HepG2 (cell line): Measurements from ENCODE around the gene CELA2B. TPM values are rescaled to one million over a fixed set of nuclear protein-coding genes. Genes with fewer than 3 reads are reported as not detected.
A peak's percentile ranks its signal among the peaks of the same experiment; 100 is the strongest.

Experiments used
- ATAC-seq: fragments of 200-7000 bp; cut with Tn5 transposase; 3 replicates; pipeline ENCODE4 v1.9.1; 2020; ENCODE audit warnings: mild to moderate bottlenecking, moderate library complexity
- BruUV-seq: library from RNA; stranded (reverse); fragments of 400-500 nt; replicated peaks from 2 replicates; lab custom pipeline; 2021; lab: Mats Ljungman, UMichigan
- CTCF ChIA-PET: fragments of 300-600 bp; formaldehyde crosslinking; extraction: SDS; loops from one replicate; lab custom pipeline; 2021; ENCODE audit warnings: low total read pairs, inconsistent platforms, low intra/inter-chr PET ratio; lab: Yijun Ruan, JAX
- POLR2A ChIA-PET: fragments of 350-600 bp; sonication (Branson Sonifier 250); formaldehyde crosslinking; loops from one replicate; lab custom pipeline; 2020; ENCODE audit warnings: antibody characterized with exemption, inconsistent platforms; lab: Yijun Ruan, JAX
- DNase-seq: peaks from one replicate; pipeline ENCODE4 v3.0.0-alpha.2; 2015; ENCODE audit warnings: low spot score
- FAIRE-seq: peaks from 3 replicates; lab custom pipeline; 2011; peaks lifted over from hg19 to GRCh38; lab: Jason Lieb, UNC
- H2AFZ ChIP-seq: one replicate; pipeline ENCODE4 v1.6.1; 2011; ENCODE audit warnings: low read length, inconsistent platforms
- H3K27ac ChIP-seq: fragments of 300-600 bp; 3 replicates; pipeline ENCODE4 v1.8.0; 2011; ENCODE audit warnings: mixed run types, mild to moderate bottlenecking, mixed read lengths, low read length, inconsistent platforms; ENCODE audit not compliant: insufficient read depth; ENCODE audit errors: extremely low read length
- H3K27me3 ChIP-seq, 2 experiments: fragments of 200-600 bp in 1 of 2; 2 replicates in 1 of 2; 3 replicates in 1 of 2; pipeline versions ENCODE4 v1.6.0 to v1.8.0; 2011; ENCODE audit warnings: low read length in 2 of 2, mild to moderate bottlenecking in 2 of 2, moderate library complexity in 2 of 2, inconsistent platforms in 1 of 2; ENCODE audit not compliant: insufficient read depth in 2 of 2, control insufficient read depth in 1 of 2
- H3K36me3 ChIP-seq, 2 experiments: fragments of 200-600 bp in 1 of 2; replicated peaks in 1 of 2; 2 replicates in 1 of 2; 3 replicates in 1 of 2; pipeline versions ENCODE4 v1.5.1 to v1.8.0; 2011; ENCODE audit warnings: low read length in 2 of 2, inconsistent platforms in 1 of 2; ENCODE audit not compliant: insufficient read depth in 2 of 2, control insufficient read depth in 1 of 2
- H3K4me1 ChIP-seq: 2 replicates; pipeline ENCODE4 v1.5.1; 2012; ENCODE audit warnings: low read length, inconsistent platforms; ENCODE audit not compliant: insufficient read depth
- H3K4me2 ChIP-seq: 2 replicates; pipeline ENCODE4 v1.6.0; 2011; ENCODE audit warnings: low read depth, low read length, inconsistent platforms
- H3K4me3 ChIP-seq, 3 experiments: fragments of 200-600 bp in 1 of 3; sonication (generic), shearing (Covaris generic) in 1 of 3; replicated peaks in 1 of 3; 2 replicates each; pipeline ENCODE4 v1.5.1; 2011 to 2016; ENCODE audit warnings: low read length in 3 of 3, inconsistent platforms in 2 of 3, low read depth in 2 of 3, mild to moderate bottlenecking in 2 of 3, control low read depth in 1 of 3, mixed read lengths in 1 of 3; ENCODE audit not compliant: insufficient read depth in 1 of 3
- H3K79me2 ChIP-seq: one replicate; pipeline ENCODE4 v1.6.1; 2011; ENCODE audit warnings: low read length, inconsistent platforms; ENCODE audit not compliant: insufficient read depth
- H3K9ac ChIP-seq: 2 replicates; pipeline ENCODE4 v1.6.0; 2011; ENCODE audit warnings: mild to moderate bottlenecking, low read depth, low read length, inconsistent platforms; ENCODE audit not compliant: insufficient read depth
- H3K9me3 ChIP-seq: 2 replicates; pipeline ENCODE4 v1.5.1; 2012; ENCODE audit warnings: mild to moderate bottlenecking, low read length
- H4K20me1 ChIP-seq: 2 replicates; pipeline ENCODE4 v1.6.0; 2011; ENCODE audit warnings: inconsistent platforms, mild to moderate bottlenecking, low read length, moderate library complexity; ENCODE audit not compliant: insufficient read depth
- ETV5 ChIP-seq: IDR thresholded peaks from 2 replicates; pipeline ENCODE4 v1.6.1; 2018; ENCODE audit warnings: missing biosample characterization, missing genetic modification reagents, inconsistent platforms, borderline replicate concordance
- HOXA7 ChIP-seq: sonication (generic); formaldehyde crosslinking; IDR thresholded peaks from 2 replicates; pipeline ENCODE4 v1.8.1; 2022; ENCODE audit warnings: mild to moderate bottlenecking, missing genetic modification reagents, moderate library complexity
- MTERF4 ChIP-seq: sonication (generic); formaldehyde crosslinking; IDR thresholded peaks from 2 replicates; pipeline ENCODE4 v1.8.0; 2023; ENCODE audit warnings: mild to moderate bottlenecking, missing genetic modification reagents
- NCOR1 ChIP-seq: fragments of 200-600 bp; sonication (generic); IDR thresholded peaks from 2 replicates; pipeline ENCODE4 v1.7.0; 2017; ENCODE audit warnings: antibody characterized with exemption, low read length, borderline replicate concordance
- ZMAT5 ChIP-seq: sonication (generic); formaldehyde crosslinking; IDR thresholded peaks from 2 replicates; pipeline ENCODE4 v1.5.0; 2020; ENCODE audit warnings: mild to moderate bottlenecking, low read depth, missing genetic modification reagents, borderline replicate concordance
- ZNF143 ChIP-seq: sonication (generic); formaldehyde crosslinking; IDR thresholded peaks from 2 replicates; pipeline ENCODE4 v1.4.0; 2020; ENCODE audit warnings: missing genetic modification reagents
- ZNF44 ChIP-seq: sonication (generic); formaldehyde crosslinking; IDR thresholded peaks from 2 replicates; pipeline ENCODE4 v1.5.1; 2020; ENCODE audit warnings: mild to moderate bottlenecking, missing genetic modification reagents
- WGBS: methylation state at CpG from one replicate; pipeline ENCODE4 v1.1.6; 2017; ENCODE audit warnings: low lambda C conversion rate; 5-methylcytosine and 5-hydroxymethylcytosine counted together
- in situ Hi-C: cut with HindIII; loops from 2 replicates; pipeline ENCODE4 v1.10.0; 2017; ENCODE audit warnings: low pct_unique_long_range_greater_than_20kb; ENCODE audit not compliant: extremely low pct_ligation_motif_present
- intact Hi-C: fragments of 100-400 bp; cut with micrococcal nuclease; formaldehyde crosslinking; loops from one replicate; pipeline ENCODE4 v1.10.0; 2022; ENCODE audit not compliant: unreplicated experiment
- polyA plus RNA-seq, 8 experiments: library from polyadenylated mRNA; depleted of rRNA in 3 of 8; stranded (reverse) in 7 of 8; unstranded in 1 of 8; fragments of >200 nt; fragmentation: Illumina TruSeq in 4 of 8; extraction: Trizol in 4 of 8; gene quantifications; 2 replicates each; pipeline versions ENCODE4 v1.2.1 to v1.2.3, GENCODE V29; 2011 to 2016; ENCODE audit warnings: low read depth in 4 of 8, missing spikeins in 1 of 8, mixed read lengths in 1 of 8; ENCODE audit not compliant: insufficient read depth in 1 of 8
- total RNA-seq, 5 experiments: library from RNA; depleted of rRNA; stranded (reverse); fragments of >200 nt; fragmentation: Illumina TruSeq; extraction: Trizol; gene quantifications; 2 replicates each; pipeline ENCODE4 v1.2.3, GENCODE V29; 2016; ENCODE audit warnings: low read depth in 1 of 5

The CELA2B gene
- total and polyA plus RNA-seq, 2 of the 13 experiments (the other 11 are each of a cell fraction or from before 2014, with no cell fraction given), result not detected

DNA sequence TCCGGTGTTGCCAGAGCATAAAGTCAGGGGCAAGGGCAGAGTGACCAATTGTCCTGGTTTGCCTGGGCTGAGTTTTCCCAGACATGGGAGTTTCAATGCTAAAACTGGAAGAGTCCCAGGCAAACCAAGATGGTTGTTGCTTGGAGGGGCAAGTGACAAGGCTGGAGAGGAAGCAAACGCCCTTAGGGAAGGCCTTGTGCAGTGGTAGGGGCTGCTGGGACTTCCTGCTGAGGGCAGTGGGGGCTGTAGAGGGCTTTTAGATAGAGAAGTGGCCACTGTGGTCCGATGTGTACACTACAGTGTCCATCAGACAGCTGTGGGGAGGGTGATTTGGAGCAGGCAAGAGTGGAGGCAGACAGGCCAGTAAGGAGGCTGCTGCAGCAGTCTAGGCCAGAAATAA lies 26.3 kb upstream of the CELA2B start:
- Histone ChIP-seq H4K20me1 (no peaks in the 10 kb centered on the region), H2AFZ (no peak overlapping the region), H3K4me2 (no peak overlapping the region), H3K4me1 (peaks cover 7% of the 10 kb centered on the region), H3K9ac (no peak overlapping the region), H3K27me3 (no peaks in the 10 kb centered on the region; a peak in 1 of 5 replicates), H3K27ac (no peak overlapping the region), H3K4me3 (no peak overlapping the region), H3K36me3 (no peaks in the 10 kb centered on the region), H3K9me3 (no peaks in the 10 kb centered on the region)
- FAIRE-seq, result no peak
- intact Hi-C loops, result no loop called here
- CTCF ChIA-PET, result no interaction called here
- 37% methylated on average over 3 of the region's 3 CpGs for WGBS
- no peak for DNase-seq
- POLR2A ChIA-PET, result no interaction called here
- no TSS peak for BruUV-seq
- TF ChIP-seq ZMAT5 (CRISPR knock-in tag), result no peak
- TF ChIP-seq, all 625 proteins: peak for 0
- in situ Hi-C loops, result no loop called here
- no peaks in the 10 kb centered on the region for H3K79me2 ChIP-seq
- no peak; the same call in 2 of the 3 replicates for ATAC-seq

DNA sequence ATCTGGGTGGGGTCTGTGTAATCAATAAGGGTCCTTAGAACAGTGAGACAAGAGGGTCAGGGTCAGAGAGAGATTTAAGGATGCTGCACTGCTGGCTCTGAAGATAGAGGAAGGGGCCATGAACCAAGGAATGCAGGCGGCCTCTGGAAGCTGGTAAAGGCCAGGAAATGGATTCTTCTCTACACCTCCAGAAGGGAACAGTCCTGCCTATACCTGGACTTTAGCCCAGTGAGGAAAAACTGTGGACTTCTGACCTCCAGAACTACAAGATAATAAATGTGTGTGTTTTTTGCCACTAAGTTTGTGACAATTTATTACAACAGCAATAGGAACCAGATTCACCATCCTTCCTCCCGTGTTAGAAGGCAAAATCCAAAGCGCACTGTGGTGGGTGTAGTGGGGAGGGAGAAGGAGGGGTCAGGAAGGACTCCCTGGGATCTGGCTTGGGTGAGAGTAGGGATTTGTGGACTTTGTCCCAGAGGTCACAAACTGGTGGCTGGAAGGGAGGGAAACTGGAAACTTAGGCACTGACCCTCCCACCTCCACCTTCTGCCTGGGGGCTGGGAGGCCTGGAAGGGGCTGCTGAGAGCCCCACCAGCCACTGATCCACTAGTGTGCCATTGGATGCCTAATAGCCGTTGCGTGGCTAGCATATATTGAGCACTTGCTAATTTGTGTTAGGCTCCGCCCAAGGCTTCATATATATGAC lies 24.7 kb upstream of the CELA2B start:
- H3K4me1 ChIP-seq, result peaks cover 7% of the 10 kb centered on the region
- WGBS, result 50% methylated on average over 6 of the region's 6 CpGs

More for the DNA sequence above, 24.7 kb upstream of the CELA2B start:
- no peaks in the 10 kb centered on the region for H3K9me3 ChIP-seq
- H3K79me2 ChIP-seq, result no peaks in the 10 kb centered on the region
- POLR2A ChIA-PET, result no interaction called here
- no peak overlapping the region for H3K4me3 ChIP-seq
- FAIRE-seq, result no peak
- no peak for ATAC-seq
- H3K27me3 ChIP-seq, result no peaks in the 10 kb centered on the region; a peak in 1 of 5 replicates
- H2AFZ ChIP-seq, result no peak overlapping the region
- TF ChIP-seq HOXA7 (CRISPR knock-in tag), result no peak
- TF ChIP-seq ETV5 (CRISPR knock-in tag), result no peak
- TF ChIP-seq ZNF44 (CRISPR knock-in tag), result no peak
- no peak for TF ChIP-seq ZNF143 (CRISPR knock-in tag)
- no peak for TF ChIP-seq MTERF4
- TF ChIP-seq NCOR1, result 0 out of 2 replicates have a peak, but pooled peaks have one; percentile 28
- BruUV-seq, result no TSS peak
- H3K36me3 ChIP-seq, result no peaks in the 10 kb centered on the region
- intact Hi-C loops (no loop called here), in situ Hi-C loops (no loop called here)
- CTCF ChIA-PET, result no interaction called here
- H3K4me2 ChIP-seq, result no peak overlapping the region
- no peak overlapping the region for H3K9ac ChIP-seq
- no peak overlapping the region for H3K27ac ChIP-seq
- DNase-seq, result no peak
- H4K20me1 ChIP-seq, result no peaks in the 10 kb centered on the region
